Spinal cord (tissue), 10 donors: ENCODE data around the gene DYNC1I1. TPM values are rescaled to one million over a fixed set of nuclear protein-coding genes. Genes with fewer than 3 reads are reported as not detected.

ENCODE experiments used
- DNase-seq, 6 donors: peaks; one replicate each; pipeline versions ENCODE4 v3.0.0 to v3.0.0-alpha.2; 2013 to 2015; ENCODE audit warnings: low spot score in 6 of 6, low read depth in 4 of 6
- H3K27ac ChIP-seq: one replicate; pipeline ENCODE4 v1.5.1; 2013; ENCODE audit warnings: low read depth, low read length, control low read depth
- H3K27me3 ChIP-seq: one replicate; pipeline ENCODE4 v1.6.1; 2013; ENCODE audit warnings: low read length; ENCODE audit not compliant: control insufficient read depth, insufficient read depth
- H3K36me3 ChIP-seq: one replicate; pipeline ENCODE4 v1.6.1; 2013; ENCODE audit warnings: low read length; ENCODE audit not compliant: control insufficient read depth, insufficient read depth
- H3K4me1 ChIP-seq: one replicate; pipeline ENCODE4 v1.6.1; 2013; ENCODE audit warnings: low read length; ENCODE audit not compliant: control insufficient read depth, insufficient read depth
- H3K4me3 ChIP-seq: one replicate; pipeline ENCODE4 v1.5.1; 2013; ENCODE audit warnings: low read depth, low read length, control low read depth
- H3K9me3 ChIP-seq: one replicate; pipeline ENCODE4 v1.6.1; 2013; ENCODE audit warnings: low read length; ENCODE audit not compliant: control insufficient read depth, insufficient read depth
- WGBS: methylation state at CpG from one replicate; pipeline ENCODE4 v1.1.5; 2013; ENCODE audit warnings: missing lambda C conversion rate; ENCODE audit not compliant: insufficient coverage; 5-methylcytosine and 5-hydroxymethylcytosine counted together
- polyA plus RNA-seq, 2 donors: library from polyadenylated mRNA; unstranded; fragments of 120-200 nt; gene quantifications; one replicate each; pipeline ENCODE4 v1.2.1, GENCODE V29; 2013; ENCODE audit not compliant: insufficient read length in 2 of 2
- total RNA-seq, 2 donors: library from RNA; depleted of rRNA in 1 of 2; stranded (reverse); fragments of 120-200 nt in 1 of 2; fragments of >200 nt in 1 of 2; gene quantifications; one replicate each; pipeline versions ENCODE4 v1.2.3 to v1.2.4, GENCODE V29; 2013 to 2014
- donor health status: healthy.

DYNC1I1 gene
- total and polyA plus RNA-seq, 4 donors, result 34.6 to 66.8 (median 44.2) TPM

DNA sequence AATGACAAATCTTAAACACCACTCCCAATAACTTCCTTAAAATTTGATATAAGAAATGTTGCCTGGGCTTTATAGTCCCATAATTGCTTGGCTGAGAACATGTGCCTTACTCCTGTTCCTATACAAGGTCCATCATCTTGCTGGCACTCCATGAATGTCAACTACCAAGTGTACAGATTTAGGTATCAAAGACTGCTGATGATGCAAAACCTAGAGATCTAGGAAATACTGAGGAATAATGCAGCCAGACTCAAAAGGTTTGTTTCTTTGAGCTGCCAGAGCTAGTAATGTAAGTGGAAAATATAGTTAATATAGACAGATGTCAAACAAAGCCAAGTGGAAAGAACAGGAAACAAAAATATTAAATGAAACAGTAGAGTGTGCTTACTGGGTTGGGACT is 121.1 kb downstream of the DYNC1I1 start:
- DNase-seq, result no peak
- no peak overlapping the region for H3K27ac ChIP-seq
- H3K4me1 ChIP-seq, result no peaks in the 10 kb centered on the region
- H3K4me3 ChIP-seq, result no peak overlapping the region
- H3K27me3 ChIP-seq, result no peaks in the 10 kb centered on the region
- no peaks in the 10 kb centered on the region for H3K9me3 ChIP-seq
- no peaks in the 10 kb centered on the region for H3K36me3 ChIP-seq

DNA sequence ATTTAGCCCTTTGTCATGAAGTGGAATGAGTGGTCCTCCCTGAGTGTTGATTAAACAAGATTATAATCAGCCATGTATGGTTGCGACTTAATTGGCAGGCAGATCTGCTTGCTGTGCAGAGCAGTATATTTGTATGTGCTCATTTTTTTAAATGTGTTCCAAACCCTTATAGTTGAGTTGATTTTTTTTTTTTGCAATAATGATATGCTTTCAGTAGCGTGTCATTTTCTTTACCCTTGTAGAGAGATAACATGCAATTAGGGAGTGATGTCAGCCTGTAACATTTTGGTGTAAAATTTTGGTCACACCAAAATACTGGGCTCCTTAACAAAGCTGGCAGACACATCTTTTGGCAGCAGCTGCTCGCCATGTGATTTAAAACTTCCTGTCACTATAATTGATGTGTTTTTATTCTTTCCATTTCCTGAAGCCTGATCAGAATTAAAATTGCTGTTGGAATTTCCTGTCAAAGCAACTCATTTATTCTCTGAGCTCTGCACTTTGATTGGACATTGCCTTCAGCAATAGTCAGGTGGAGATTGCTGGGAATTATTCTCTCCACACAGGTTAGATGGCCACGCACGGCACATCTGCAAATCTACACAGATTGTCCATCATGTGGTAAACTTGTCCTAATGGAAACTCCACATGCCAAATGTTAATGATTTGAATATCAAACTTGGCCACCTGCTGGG is 125.3 kb downstream of the DYNC1I1 start:
- H3K27me3 ChIP-seq, result no peaks in the 10 kb centered on the region
- H3K4me3 ChIP-seq, result no peak overlapping the region
- H3K36me3 ChIP-seq, result no peaks in the 10 kb centered on the region
- H3K27ac ChIP-seq, result no peak overlapping the region
- no peaks in the 10 kb centered on the region for H3K9me3 ChIP-seq
- no peaks in the 10 kb centered on the region for H3K4me1 ChIP-seq
- WGBS, result 74% methylated on average over 3 of the region's 5 CpGs
- DNase-seq, result peak in 2 of 6 donors; percentile 71 to 84

DNA sequence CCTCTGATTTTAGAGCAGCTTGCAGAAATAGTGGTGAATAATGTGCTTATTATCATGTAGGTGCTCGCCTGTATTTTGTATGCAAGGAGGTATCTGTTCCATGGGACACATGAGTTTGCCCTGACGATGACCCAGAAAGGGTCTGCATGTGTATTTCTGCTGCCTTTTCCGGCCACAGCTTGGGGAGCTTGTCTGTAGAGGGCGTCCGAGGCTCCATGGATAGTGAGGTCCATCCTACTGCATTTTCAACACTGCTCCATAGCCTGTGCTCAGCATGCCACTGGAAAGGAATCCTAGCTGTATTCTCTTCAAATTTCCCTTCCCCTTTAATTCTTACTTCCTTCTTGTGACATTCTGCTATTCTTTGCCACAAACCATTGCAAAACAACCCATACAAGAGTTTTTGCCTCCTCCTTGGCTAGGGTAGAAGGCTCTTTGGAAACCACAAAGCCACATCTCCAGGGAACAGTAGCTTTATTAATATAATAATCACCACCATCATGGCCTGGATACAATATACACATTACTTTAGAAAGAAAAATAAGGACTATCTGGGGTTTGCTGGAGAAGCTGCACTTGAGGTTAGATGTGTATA is 127.7 kb downstream of the DYNC1I1 start:
- Histone ChIP-seq H3K27me3 (no peaks in the 10 kb centered on the region), H3K4me1 (no peaks in the 10 kb centered on the region), H3K36me3 (no peaks in the 10 kb centered on the region), H3K9me3 (no peaks in the 10 kb centered on the region), H3K27ac (no peak overlapping the region), H3K4me3 (no peak overlapping the region)
- DNase-seq, result no peak
- WGBS, result 50% methylated on average over 4 of the region's 5 CpGs

DNA sequence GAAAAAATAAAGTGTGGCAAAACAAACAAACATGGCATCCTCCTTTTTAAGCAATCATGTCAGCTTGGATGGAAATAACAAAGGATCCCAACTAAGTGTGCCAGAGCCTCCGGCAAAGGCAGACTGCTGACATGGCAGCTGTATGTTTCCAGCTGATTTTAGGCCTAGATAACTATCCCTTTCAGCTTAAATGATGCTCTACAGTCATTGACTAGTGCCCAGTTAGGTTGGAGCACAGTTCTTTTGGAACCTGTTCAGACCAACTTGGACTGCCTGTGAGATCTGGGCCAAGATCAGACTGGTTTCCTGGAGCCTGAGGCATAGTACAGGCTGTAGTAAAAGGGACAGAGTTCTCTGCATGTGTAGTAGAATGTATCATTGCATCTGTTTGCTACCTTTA is 128.7 kb downstream of the DYNC1I1 start:
- Histone ChIP-seq H3K27me3 (no peaks in the 10 kb centered on the region), H3K9me3 (no peaks in the 10 kb centered on the region), H3K27ac (no peak overlapping the region), H3K4me3 (no peak overlapping the region), H3K36me3 (no peaks in the 10 kb centered on the region), H3K4me1 (no peaks in the 10 kb centered on the region)
- peak in 2 of 6 donors; percentile 51 to 64 for DNase-seq
- 17% methylated on average over 1 of the region's 1 CpG for WGBS

DNA sequence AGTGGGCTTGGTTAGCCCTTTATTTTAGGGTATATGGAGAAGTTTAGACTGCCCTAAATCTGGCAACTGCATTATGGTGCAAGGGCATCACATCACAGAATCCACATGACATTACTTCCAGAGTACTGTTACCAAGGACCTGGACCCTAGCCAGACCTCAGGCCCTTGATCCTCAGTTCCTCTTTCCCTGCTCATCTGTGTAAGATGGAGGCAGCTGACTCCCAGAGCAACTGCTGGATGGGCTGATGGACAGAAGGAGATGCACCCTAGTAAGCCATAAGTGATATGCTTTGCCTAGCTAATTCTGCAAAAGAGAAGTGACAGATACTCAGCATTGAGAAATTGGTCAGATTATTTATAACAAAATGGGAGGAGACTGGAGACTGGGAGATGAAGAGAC is 131.7 kb downstream of the DYNC1I1 start:
- no peaks in the 10 kb centered on the region for H3K4me1 ChIP-seq
- H3K4me3 ChIP-seq, result no peak overlapping the region
- no peaks in the 10 kb centered on the region for H3K27me3 ChIP-seq
- no peak for DNase-seq
- H3K9me3 ChIP-seq, result no peaks in the 10 kb centered on the region
- no peak overlapping the region for H3K27ac ChIP-seq
- no peaks in the 10 kb centered on the region for H3K36me3 ChIP-seq

DNA sequence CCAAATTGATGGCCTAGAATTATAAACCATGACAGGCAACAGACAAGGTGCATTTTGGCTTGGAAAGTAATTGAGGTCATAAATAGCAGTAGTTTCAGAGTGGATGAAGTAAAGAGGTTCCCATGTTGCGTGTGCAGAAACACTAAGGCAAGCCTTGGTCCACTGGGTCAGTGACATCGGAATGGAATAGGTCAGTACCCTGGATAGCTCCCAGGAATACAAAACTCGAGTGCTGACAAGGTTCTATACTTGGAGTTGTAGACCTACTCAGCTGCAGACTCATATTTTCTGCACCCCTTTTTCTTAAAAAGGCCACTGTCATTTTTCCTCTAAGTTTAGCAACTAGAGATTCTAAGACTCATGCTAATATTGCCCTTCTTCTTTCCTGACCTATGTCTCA is 132.8 kb downstream of the DYNC1I1 start:
- H3K27ac ChIP-seq, result no peak overlapping the region
- H3K9me3 ChIP-seq, result no peaks in the 10 kb centered on the region
- 34% methylated on average over 3 of the region's 3 CpGs for WGBS
- H3K4me3 ChIP-seq, result no peak overlapping the region
- H3K4me1 ChIP-seq, result no peaks in the 10 kb centered on the region
- no peak for DNase-seq
- H3K27me3 ChIP-seq, result no peaks in the 10 kb centered on the region
- H3K36me3 ChIP-seq, result no peaks in the 10 kb centered on the region

DNA sequence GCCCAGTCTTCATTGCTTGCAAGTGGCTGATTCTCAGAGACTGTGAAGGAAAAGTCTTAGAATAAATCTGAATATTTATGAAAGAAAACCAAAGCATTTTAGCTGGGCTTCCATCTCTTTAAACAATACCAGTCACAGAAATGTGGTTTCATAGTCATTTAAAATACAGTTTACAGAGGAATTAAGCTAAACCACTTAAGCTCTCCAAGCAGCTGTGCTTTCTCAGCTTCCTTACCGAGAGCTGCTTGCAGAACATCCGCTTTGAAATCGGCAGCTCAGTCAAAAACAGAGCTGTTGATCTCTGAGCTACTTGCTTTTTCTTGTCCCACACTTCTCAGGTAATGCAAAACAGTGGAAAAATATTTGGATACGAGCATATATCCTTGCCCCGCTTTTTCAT is 134.5 kb downstream of the DYNC1I1 start:
- Histone ChIP-seq H3K27ac (no peak overlapping the region), H3K9me3 (no peaks in the 10 kb centered on the region), H3K4me1 (no peaks in the 10 kb centered on the region), H3K27me3 (no peaks in the 10 kb centered on the region), H3K36me3 (no peaks in the 10 kb centered on the region), H3K4me3 (no peak overlapping the region)
- 60% methylated on average over 2 of the region's 5 CpGs for WGBS
- DNase-seq, result no peak

DNA sequence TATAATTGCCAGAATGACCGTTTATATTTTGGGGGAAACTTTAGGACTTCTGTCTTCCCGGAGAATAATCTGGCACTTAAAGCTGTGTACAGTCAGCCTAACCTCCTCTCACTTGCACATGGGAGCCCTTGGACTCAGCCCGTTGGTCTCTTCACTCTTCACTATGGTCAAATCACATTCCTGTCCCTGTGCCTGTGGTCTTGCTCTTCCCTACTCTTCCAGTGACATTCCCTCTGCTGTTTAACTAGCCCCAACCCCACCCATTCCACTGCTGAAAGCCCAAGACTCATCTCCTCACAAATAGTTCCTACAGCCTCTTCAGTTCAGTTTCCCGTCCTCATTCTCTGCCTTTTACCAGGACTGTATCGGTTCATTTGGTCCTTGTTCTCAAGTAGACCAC is 135.0 kb downstream of the DYNC1I1 start:
- H3K4me3 ChIP-seq, result no peak overlapping the region
- 83% methylated on average over 5 of the region's 5 CpGs for WGBS
- no peak overlapping the region for H3K27ac ChIP-seq
- DNase-seq, result no peak
- no peaks in the 10 kb centered on the region for H3K9me3 ChIP-seq
- H3K27me3 ChIP-seq, result no peaks in the 10 kb centered on the region
- H3K36me3 ChIP-seq, result no peaks in the 10 kb centered on the region
- no peaks in the 10 kb centered on the region for H3K4me1 ChIP-seq

DNA sequence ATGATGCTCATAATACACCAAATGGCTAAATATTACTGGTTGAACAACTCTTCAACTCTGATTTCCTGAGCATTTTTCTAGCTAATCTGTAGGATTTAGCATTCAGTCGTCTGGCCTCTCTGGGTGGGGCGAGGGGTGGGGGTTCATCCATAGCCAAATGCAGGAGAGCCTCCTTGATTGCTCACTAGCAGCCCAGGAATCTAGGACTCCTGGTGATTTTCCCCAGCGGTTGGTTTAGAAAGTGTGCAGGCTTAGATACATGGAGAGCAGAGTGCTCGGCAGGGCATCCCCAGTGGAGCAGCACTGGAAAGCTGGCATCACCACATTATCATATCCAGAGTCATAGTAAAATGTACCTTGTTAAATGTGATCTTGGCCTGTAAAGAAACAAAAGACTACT is 136.1 kb downstream of the DYNC1I1 start:
- Histone ChIP-seq H3K27me3 (no peaks in the 10 kb centered on the region), H3K36me3 (no peaks in the 10 kb centered on the region), H3K4me1 (no peaks in the 10 kb centered on the region), H3K27ac (no peak overlapping the region), H3K4me3 (no peak overlapping the region), H3K9me3 (no peaks in the 10 kb centered on the region)
- no peak for DNase-seq
- 47% methylated on average over 2 of the region's 4 CpGs for WGBS

DNA sequence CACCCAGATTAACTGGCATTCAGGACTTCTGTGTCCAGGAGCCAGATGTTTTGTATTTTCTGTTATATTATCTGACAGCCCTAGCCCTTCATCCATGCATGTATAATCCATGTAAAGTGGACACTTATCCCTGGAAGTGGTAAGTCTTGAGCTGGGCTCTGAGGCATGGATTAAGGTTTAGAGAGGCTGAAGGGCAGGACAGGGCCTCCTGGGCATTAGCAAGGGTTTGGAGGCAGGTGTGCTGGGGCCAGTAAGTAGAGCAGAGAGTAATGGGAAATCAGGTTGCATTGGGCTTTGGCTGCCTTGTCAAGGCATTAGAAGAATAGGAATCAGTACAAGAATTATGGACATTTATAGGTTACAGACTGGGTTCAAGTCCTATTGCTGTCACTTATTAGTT is 138.0 kb downstream of the DYNC1I1 start:
- Histone ChIP-seq H3K27me3 (peaks cover 3% of the 10 kb centered on the region), H3K36me3 (no peaks in the 10 kb centered on the region), H3K4me3 (no peak overlapping the region), H3K27ac (no peak overlapping the region), H3K9me3 (no peaks in the 10 kb centered on the region), H3K4me1 (no peaks in the 10 kb centered on the region)
- no peak for DNase-seq
